ENCODE measurements around the gene JPH2.

GRCh38 chr20:44157061-44157460, 29.9 kb downstream of the JPH2 start:
- TF ChIP-seq CTCF (IDR thresholded peaks at IDR 0.05) (no peak), POLR2A (IDR thresholded peaks at IDR 0.05) (no peak)
